Gastrocnemius medialis (tissue), 4 donors: ENCODE data around the gene C1QL3. TPM values are rescaled to one million over a fixed set of nuclear protein-coding genes. Genes with fewer than 3 reads are reported as not detected.

ENCODE experiments used
- ATAC-seq, 2 donors: fragments of 150-250 bp; one replicate each; pipeline ENCODE4 v1.9.1; 2016
- DNase-seq, 2 donors: peaks; one replicate each; pipeline ENCODE4 v3.0.0-alpha.2; 2019
- H3K27ac ChIP-seq, 4 donors: fragments of 200-600 bp; sonication (generic); 1 replicate in 1 of 4; 2 replicates in 3 of 4; pipeline ENCODE4 v1.5.1; 2016 to 2018; ENCODE audit warnings: mild to moderate bottlenecking in 2 of 4, moderate library complexity in 1 of 4
- H3K27me3 ChIP-seq, 3 donors: fragments of 200-600 bp; sonication (generic) in 2 of 3; 1 replicate in 1 of 3; 2 replicates in 2 of 3; pipeline versions ENCODE4 v1.5.1 to v1.6.0; 2016 to 2019; ENCODE audit warnings: mild to moderate bottlenecking in 1 of 3, moderate library complexity in 1 of 3
- H3K36me3 ChIP-seq, 2 donors: fragments of 200-600 bp; sonication (generic) in 1 of 2; one replicate each; pipeline ENCODE4 v1.5.1; 2017 to 2018
- H3K4me1 ChIP-seq, 2 donors: fragments of 200-600 bp; sonication (generic) in 1 of 2; one replicate each; pipeline ENCODE4 v1.5.1; 2016 to 2017; ENCODE audit warnings: mild to moderate bottlenecking in 2 of 2
- H3K4me3 ChIP-seq, 4 donors: fragments of 200-600 bp; sonication (generic) in 3 of 4; 1 replicate in 1 of 4; 2 replicates in 3 of 4; pipeline ENCODE4 v1.5.1; 2016 to 2019; ENCODE audit warnings: mild to moderate bottlenecking in 2 of 4
- H3K9me3 ChIP-seq, 3 donors: fragments of 200-600 bp; sonication (generic) in 2 of 3; 1 replicate in 1 of 3; 2 replicates in 2 of 3; pipeline ENCODE4 v1.5.1; 2016 to 2019
- CTCF ChIP-seq, 5 experiments: fragments of 450-650 bp in 3 of 5; fragments of 200-600 bp in 2 of 5; sonication (generic) in 2 of 5; IDR thresholded peaks in 4 of 5; conservative IDR thresholded peaks in 1 of 5; 1 replicate in 4 of 5; 2 replicates in 1 of 5; pipeline ENCODE4 v1.5.1; 2016 to 2019; ENCODE audit warnings: antibody characterized with exemption in 5 of 5, mild to moderate bottlenecking in 3 of 5, moderate library complexity in 3 of 5
- POLR2A ChIP-seq, 2 donors: fragments of 450-650 bp; IDR thresholded peaks; one replicate each; pipeline ENCODE4 v1.6.1; 2017; ENCODE audit warnings: antibody characterized with exemption in 2 of 2, mild to moderate bottlenecking in 2 of 2, moderate library complexity in 2 of 2
- in situ Hi-C, 4 donors: fragments of 200-750 bp; cut with MboI; loops; one replicate each; pipeline versions ENCODE4 v1.15.0 to v1.8.0; 2017; ENCODE audit warnings: low sequenced_read_pairs in 4 of 4
- intact Hi-C: fragments of 100-400 bp; cut with DNase I; formaldehyde crosslinking; loops from one replicate; pipeline ENCODE4 v1.15.1; 2023; ENCODE audit warnings: low total_unique reads
- total RNA-seq, 4 donors: library from RNA; depleted of rRNA; stranded (reverse); fragments of >200 nt; gene quantifications; one replicate each; pipeline versions ENCODE4 v1.1.0 to v1.2.3, GENCODE V29; 2016

Gene C1QL3
- total RNA-seq, 4 donors from 2014 or later, result not detected

GRCh38 chr10:16536155-16536554 is 14.5 kb upstream of the C1QL3 start:
- no peaks in the 10 kb centered on the region for H3K36me3 ChIP-seq
- TF ChIP-seq POLR2A (IDR thresholded peaks at IDR 0.05) (no peak), CTCF (IDR thresholded peaks at IDR 0.05 in 4 of 5, conservative IDR thresholded peaks at IDR 0.05 in 1 of 5) (no peak)
- in situ Hi-C loops (no loop called here), intact Hi-C loops (no loop called here)
- no peak for DNase-seq
- H3K27me3 ChIP-seq, result peaks cover 0 to 4% (median 0%) of the 10 kb centered on the region in 3 donors
- H3K4me3 ChIP-seq, result no peak overlapping the region
- no peak overlapping the region for H3K27ac ChIP-seq
- H3K4me1 ChIP-seq, result no peaks in the 10 kb centered on the region
- no peak for ATAC-seq
- H3K9me3 ChIP-seq, result no peaks in the 10 kb centered on the region

GRCh38 chr10:16529853-16530252 is 8.2 kb upstream of the C1QL3 start:
- in situ Hi-C loops, result no loop called here
- intact Hi-C loops, result no loop called here
- Histone ChIP-seq H3K27me3 (no peaks in the 10 kb centered on the region), H3K36me3 (no peaks in the 10 kb centered on the region), H3K4me3 (no peak overlapping the region), H3K27ac (no peak overlapping the region), H3K4me1 (no peaks in the 10 kb centered on the region), H3K9me3 (no peaks in the 10 kb centered on the region)
- ATAC-seq (no peak), DNase-seq (no peak)
- TF ChIP-seq CTCF (IDR thresholded peaks at IDR 0.05 in 4 of 5, conservative IDR thresholded peaks at IDR 0.05 in 1 of 5), result no peak
- no peak for TF ChIP-seq POLR2A (IDR thresholded peaks at IDR 0.05)

GRCh38 chr10:16527452-16527851 is 5.8 kb upstream of the C1QL3 start:
- in situ Hi-C loops, result no loop called here

GRCh38 chr10:16520900-16521299 is 779 bp downstream of the C1QL3 start:
- H3K36me3 ChIP-seq, result no peaks in the 10 kb centered on the region
- no peak overlapping the region for H3K27ac ChIP-seq
- no peak for ATAC-seq
- DNase-seq, result no peak
- in situ Hi-C loops (no loop called here), intact Hi-C loops (no loop called here)
- H3K4me1 ChIP-seq, result no peaks in the 10 kb centered on the region
- H3K4me3 ChIP-seq, result peak overlapping the region; percentile 34 to 57 (median 40)
- H3K9me3 ChIP-seq, result no peaks in the 10 kb centered on the region
- TF ChIP-seq CTCF (IDR thresholded peaks at IDR 0.05 in 4 of 5, conservative IDR thresholded peaks at IDR 0.05 in 1 of 5) (no peak), POLR2A (IDR thresholded peaks at IDR 0.05) (no peak)
- H3K27me3 ChIP-seq, result peaks cover 13 to 31% (median 21%) of the 10 kb centered on the region in 3 donors

More at GRCh38 chr10:16527452-16527851, 5.8 kb upstream of the C1QL3 start:
- no peak for DNase-seq
- no peaks in the 10 kb centered on the region for H3K36me3 ChIP-seq
- no peak overlapping the region for H3K4me3 ChIP-seq
- intact Hi-C loops, result no loop called here
- H3K4me1 ChIP-seq, result no peaks in the 10 kb centered on the region
- peaks cover 0 to 2% (median 0%) of the 10 kb centered on the region in 3 donors for H3K27me3 ChIP-seq
- no peak for ATAC-seq
- H3K27ac ChIP-seq, result no peak overlapping the region
- TF ChIP-seq CTCF (IDR thresholded peaks at IDR 0.05 in 4 of 5, conservative IDR thresholded peaks at IDR 0.05 in 1 of 5) (no peak), POLR2A (IDR thresholded peaks at IDR 0.05) (no peak)
- H3K9me3 ChIP-seq, result no peaks in the 10 kb centered on the region
